ENCODE measurements around the gene ABCC9. TPM values are rescaled to one million over a fixed set of nuclear protein-coding genes. Genes with fewer than 3 reads are reported as not detected.

ABCC9 gene
- total RNA-seq, 2 donors from 2014 or later, result 0.22 TPM; not detected in 1

DNA sequence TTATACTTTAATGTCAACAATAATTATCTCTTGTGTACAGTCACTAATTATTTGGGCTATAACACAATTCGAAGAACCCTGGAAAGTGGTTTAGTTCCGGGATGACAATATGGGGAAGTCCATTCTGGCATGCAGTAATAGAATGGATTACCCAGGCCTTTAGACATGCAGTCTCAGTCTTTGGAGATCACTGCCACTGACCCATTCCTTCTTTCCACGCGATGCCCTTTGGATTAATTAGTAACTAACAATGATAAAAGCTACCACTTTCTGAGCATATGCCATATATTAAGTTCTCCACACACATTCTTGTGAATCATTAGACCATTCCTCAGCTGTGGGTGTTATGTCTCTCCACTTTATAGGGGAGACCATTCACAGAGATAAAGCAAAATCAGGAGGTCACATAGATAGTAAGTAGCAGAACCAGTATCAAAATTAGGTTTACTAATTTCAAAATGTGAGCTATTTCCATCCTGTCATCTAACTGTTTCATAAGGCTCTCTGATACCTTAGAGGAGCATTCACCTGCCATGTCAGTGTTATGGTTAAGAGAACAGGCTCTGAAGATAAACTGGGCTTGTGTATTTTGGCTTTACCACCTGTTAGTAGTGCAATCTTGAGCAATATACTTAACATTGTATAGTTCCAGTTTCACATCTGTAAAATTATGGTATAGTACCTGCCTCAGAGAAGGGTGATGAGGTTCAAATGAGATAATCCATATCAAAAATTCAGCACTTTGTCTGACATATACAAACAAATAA, 139.5 kb downstream of the ABCC9 start:
- TF ChIP-seq, protein P1, sequence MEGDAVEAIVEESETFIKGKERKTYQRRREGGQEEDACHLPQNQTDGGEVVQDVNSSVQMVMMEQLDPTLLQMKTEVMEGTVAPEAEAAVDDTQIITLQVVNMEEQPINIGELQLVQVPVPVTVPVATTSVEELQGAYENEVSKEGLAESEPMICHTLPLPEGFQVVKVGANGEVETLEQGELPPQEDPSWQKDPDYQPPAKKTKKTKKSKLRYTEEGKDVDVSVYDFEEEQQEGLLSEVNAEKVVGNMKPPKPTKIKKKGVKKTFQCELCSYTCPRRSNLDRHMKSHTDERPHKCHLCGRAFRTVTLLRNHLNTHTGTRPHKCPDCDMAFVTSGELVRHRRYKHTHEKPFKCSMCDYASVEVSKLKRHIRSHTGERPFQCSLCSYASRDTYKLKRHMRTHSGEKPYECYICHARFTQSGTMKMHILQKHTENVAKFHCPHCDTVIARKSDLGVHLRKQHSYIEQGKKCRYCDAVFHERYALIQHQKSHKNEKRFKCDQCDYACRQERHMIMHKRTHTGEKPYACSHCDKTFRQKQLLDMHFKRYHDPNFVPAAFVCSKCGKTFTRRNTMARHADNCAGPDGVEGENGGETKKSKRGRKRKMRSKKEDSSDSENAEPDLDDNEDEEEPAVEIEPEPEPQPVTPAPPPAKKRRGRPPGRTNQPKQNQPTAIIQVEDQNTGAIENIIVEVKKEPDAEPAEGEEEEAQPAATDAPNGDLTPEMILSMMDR (conservative IDR thresholded peaks at IDR 0.05), result no peak
- no peaks in the 10 kb centered on the region for H3K9me3 Mint-ChIP-seq
- H3K4me3 Mint-ChIP-seq, result no peak overlapping the region
- Histone ChIP-seq H3K36me3 (ENCODE audit: control insufficient read depth, insufficient read depth, low read length) (no peaks in the 10 kb centered on the region), H3K9me3 (ENCODE audit: control insufficient read depth, low read length) (no peaks in the 10 kb centered on the region), H3K4me3 (ENCODE audit: low read length) (no peak overlapping the region), H3K9ac (ENCODE audit: extremely low read depth, low read length, poor library complexity, severe bottlenecking) (no peak overlapping the region), H3K4me1 (ENCODE audit: control insufficient read depth, insufficient read depth, low read length) (no peaks in the 10 kb centered on the region), H3K27me3 (ENCODE audit: control insufficient read depth, insufficient read depth, low read length, poor library complexity, severe bottlenecking) (no peaks in the 10 kb centered on the region), H3K27ac (ENCODE audit: low read depth, low read length) (no peak overlapping the region)
- H3K36me3 Mint-ChIP-seq (ENCODE audit: low read depth), result no peaks in the 10 kb centered on the region
- DNase-seq, result no peak
- WGBS, 2 experiments (ENCODE audit: insufficient coverage in 1 of 2, insufficient read length in 1 of 2), result 71 to 78% methylated on average over 2 to 4 of the region's 4 CpGs
- no peaks in the 10 kb centered on the region for H3K4me1 Mint-ChIP-seq
- H3K27me3 Mint-ChIP-seq (ENCODE audit: insufficient read depth), result no peaks in the 10 kb centered on the region
- H3K27ac Mint-ChIP-seq, result no peak overlapping the region

DNA sequence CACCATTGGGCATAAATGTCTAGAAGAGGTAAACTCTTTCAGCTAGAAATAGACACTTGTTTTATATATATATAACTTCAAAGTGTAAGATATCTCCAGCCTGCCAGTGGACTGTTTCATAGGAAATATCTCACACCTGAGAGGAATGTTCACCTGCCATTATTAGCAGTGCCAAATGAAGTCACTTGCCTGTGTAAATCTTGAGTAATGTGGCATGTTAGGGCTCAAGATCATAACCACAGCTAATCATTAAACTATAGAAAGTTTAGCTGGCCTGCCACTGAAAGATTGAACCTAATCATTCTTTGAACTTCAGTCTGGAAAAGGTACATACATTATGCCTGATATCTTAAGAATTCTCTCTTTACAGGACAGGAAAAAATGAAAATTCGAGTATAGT, 141.2 kb downstream of the ABCC9 start:
- no peak overlapping the region for H3K4me3 Mint-ChIP-seq
- no peaks in the 10 kb centered on the region for H3K4me1 ChIP-seq (ENCODE audit: control insufficient read depth, insufficient read depth, low read length)
- 75% methylated on average over 1 of the region's 1 CpG; no CpG with 5 or more reads in 1 of the 2 experiments for WGBS, 2 experiments (ENCODE audit: insufficient coverage in 1 of 2, insufficient read length in 1 of 2)

DNA sequence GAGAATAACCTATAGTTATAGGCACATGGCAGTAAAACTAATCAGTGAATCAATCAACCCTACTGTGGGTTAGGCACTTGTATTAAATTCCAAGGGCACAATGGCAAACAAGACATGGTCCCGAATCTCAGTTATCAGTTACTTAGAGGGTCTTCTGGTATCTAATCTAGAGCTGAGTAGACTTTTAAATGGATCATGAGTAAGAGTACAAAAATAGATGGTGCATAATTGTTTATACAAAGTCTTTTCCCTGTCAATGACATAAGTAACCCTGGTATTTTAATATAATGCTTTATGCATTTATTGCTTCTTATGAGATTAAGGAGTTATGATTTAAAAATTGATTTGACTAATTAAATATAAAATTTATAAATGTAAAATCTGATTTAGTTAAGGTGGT, 143.7 kb downstream of the ABCC9 start:
- Mint-ChIP-seq H3K27me3 (ENCODE audit: insufficient read depth) (peaks cover 6% of the 10 kb centered on the region), H3K27ac (no peak overlapping the region), H3K9me3 (no peaks in the 10 kb centered on the region), H3K36me3 (ENCODE audit: low read depth) (no peaks in the 10 kb centered on the region), H3K4me1 (no peaks in the 10 kb centered on the region), H3K4me3 (no peak overlapping the region)
- Histone ChIP-seq H3K36me3 (ENCODE audit: control insufficient read depth, insufficient read depth, low read length) (no peaks in the 10 kb centered on the region), H3K27ac (ENCODE audit: low read depth, low read length) (no peak overlapping the region), H3K9ac (ENCODE audit: extremely low read depth, low read length, poor library complexity, severe bottlenecking) (no peak overlapping the region), H3K4me3 (ENCODE audit: low read length) (no peak overlapping the region), H3K9me3 (ENCODE audit: control insufficient read depth, low read length) (no peaks in the 10 kb centered on the region), H3K27me3 (ENCODE audit: control insufficient read depth, insufficient read depth, low read length, poor library complexity, severe bottlenecking) (no peaks in the 10 kb centered on the region), H3K4me1 (ENCODE audit: control insufficient read depth, insufficient read depth, low read length) (no peaks in the 10 kb centered on the region)
- WGBS, 2 experiments (ENCODE audit: insufficient coverage in 1 of 2, insufficient read length in 1 of 2), result 89 to 96% methylated on average over 1 of the region's 1 CpG
- DNase-seq, result no peak
- TF ChIP-seq, protein P1 (conservative IDR thresholded peaks at IDR 0.05), result no peak

More for the DNA sequence above, 141.2 kb downstream of the ABCC9 start:
- TF ChIP-seq, protein P1 (conservative IDR thresholded peaks at IDR 0.05), result no peak
- Mint-ChIP-seq H3K27ac (no peak overlapping the region), H3K27me3 (ENCODE audit: insufficient read depth) (no peaks in the 10 kb centered on the region), H3K4me1 (no peaks in the 10 kb centered on the region), H3K36me3 (ENCODE audit: low read depth) (no peaks in the 10 kb centered on the region), H3K9me3 (no peaks in the 10 kb centered on the region)
- Histone ChIP-seq H3K36me3 (ENCODE audit: control insufficient read depth, insufficient read depth, low read length) (no peaks in the 10 kb centered on the region), H3K27ac (ENCODE audit: low read depth, low read length) (no peak overlapping the region), H3K9ac (ENCODE audit: extremely low read depth, low read length, poor library complexity, severe bottlenecking) (no peak overlapping the region), H3K9me3 (ENCODE audit: control insufficient read depth, low read length) (no peaks in the 10 kb centered on the region), H3K27me3 (ENCODE audit: control insufficient read depth, insufficient read depth, low read length, poor library complexity, severe bottlenecking) (no peaks in the 10 kb centered on the region), H3K4me3 (ENCODE audit: low read length) (no peak overlapping the region)
- no peak for DNase-seq
